ENCODE measurements around the gene VCAN.

VCAN gene

DNA sequence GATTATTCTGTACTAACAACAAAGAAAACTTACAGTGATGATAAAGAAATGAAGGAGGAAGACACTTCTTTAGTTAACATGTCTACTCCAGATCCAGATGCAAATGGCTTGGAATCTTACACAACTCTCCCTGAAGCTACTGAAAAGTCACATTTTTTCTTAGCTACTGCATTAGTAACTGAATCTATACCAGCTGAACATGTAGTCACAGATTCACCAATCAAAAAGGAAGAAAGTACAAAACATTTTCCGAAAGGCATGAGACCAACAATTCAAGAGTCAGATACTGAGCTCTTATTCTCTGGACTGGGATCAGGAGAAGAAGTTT lies 67.9 kb downstream of the VCAN start:
- Histone ChIP-seq H3K27ac (ENCODE audit: extremely low read depth, low read depth, low read length) (no peak overlapping the region), H3K36me3 (ENCODE audit: control insufficient read depth in 2 of 2, insufficient read depth in 1 of 2, low read length in 2 of 2) (peaks cover 0 to 14% of the 10 kb centered on the region in 2 experiments; a peak in 2 of 3 replicates), H3K4me3 (ENCODE audit: low read depth, low read length) (no peak overlapping the region), H3K9me3 (ENCODE audit: control insufficient read depth, insufficient read depth, low read depth, low read length) (no peaks in the 10 kb centered on the region), H3K4me1 (ENCODE audit: control insufficient read depth, insufficient read depth, low read length) (no peaks in the 10 kb centered on the region)
- TF ChIP-seq ZNF133 (tag by site-specific recombination; IDR thresholded peaks at IDR 0.05) (no peak), ZBTB7A (tag by site-specific recombination; IDR thresholded peaks at IDR 0.05; ENCODE audit: low read depth) (no peak), ZNF530 (tag by site-specific recombination; IDR thresholded peaks at IDR 0.05; ENCODE audit: low read depth) (no peak), ZNF548 (tag by site-specific recombination; IDR thresholded peaks at IDR 0.05) (no peak), ZNF658 (tag by site-specific recombination; IDR thresholded peaks at IDR 0.05) (no peak), GLI2 (tag by site-specific recombination; IDR thresholded peaks at IDR 0.05; ENCODE audit: borderline replicate concordance, low read depth) (no peak), GLIS1 (tag by site-specific recombination; IDR thresholded peaks at IDR 0.05) (no peak), HOXA7 (CRISPR knock-in tag; IDR thresholded peaks at IDR 0.05; ENCODE audit: borderline replicate concordance) (no peak), ZNF121 (tag by site-specific recombination; IDR thresholded peaks at IDR 0.05) (no peak)
- TF ChIP-seq, protein P1, sequence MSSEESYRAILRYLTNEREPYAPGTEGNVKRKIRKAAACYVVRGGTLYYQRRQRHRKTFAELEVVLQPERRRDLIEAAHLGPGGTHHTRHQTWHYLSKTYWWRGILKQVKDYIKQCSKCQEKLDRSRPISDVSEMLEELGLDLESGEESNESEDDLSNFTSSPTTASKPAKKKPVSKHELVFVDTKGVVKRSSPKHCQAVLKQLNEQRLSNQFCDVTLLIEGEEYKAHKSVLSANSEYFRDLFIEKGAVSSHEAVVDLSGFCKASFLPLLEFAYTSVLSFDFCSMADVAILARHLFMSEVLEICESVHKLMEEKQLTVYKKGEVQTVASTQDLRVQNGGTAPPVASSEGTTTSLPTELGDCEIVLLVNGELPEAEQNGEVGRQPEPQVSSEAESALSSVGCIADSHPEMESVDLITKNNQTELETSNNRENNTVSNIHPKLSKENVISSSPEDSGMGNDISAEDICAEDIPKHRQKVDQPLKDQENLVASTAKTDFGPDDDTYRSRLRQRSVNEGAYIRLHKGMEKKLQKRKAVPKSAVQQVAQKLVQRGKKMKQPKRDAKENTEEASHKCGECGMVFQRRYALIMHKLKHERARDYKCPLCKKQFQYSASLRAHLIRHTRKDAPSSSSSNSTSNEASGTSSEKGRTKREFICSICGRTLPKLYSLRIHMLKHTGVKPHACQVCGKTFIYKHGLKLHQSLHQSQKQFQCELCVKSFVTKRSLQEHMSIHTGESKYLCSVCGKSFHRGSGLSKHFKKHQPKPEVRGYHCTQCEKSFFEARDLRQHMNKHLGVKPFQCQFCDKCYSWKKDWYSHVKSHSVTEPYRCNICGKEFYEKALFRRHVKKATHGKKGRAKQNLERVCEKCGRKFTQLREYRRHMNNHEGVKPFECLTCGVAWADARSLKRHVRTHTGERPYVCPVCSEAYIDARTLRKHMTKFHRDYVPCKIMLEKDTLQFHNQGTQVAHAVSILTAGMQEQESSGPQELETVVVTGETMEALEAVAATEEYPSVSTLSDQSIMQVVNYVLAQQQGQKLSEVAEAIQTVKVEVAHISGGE (tag by site-specific recombination; conservative IDR thresholded peaks at IDR 0.05; ENCODE audit: low read depth) = no peak
- TF ChIP-seq, protein P2, sequence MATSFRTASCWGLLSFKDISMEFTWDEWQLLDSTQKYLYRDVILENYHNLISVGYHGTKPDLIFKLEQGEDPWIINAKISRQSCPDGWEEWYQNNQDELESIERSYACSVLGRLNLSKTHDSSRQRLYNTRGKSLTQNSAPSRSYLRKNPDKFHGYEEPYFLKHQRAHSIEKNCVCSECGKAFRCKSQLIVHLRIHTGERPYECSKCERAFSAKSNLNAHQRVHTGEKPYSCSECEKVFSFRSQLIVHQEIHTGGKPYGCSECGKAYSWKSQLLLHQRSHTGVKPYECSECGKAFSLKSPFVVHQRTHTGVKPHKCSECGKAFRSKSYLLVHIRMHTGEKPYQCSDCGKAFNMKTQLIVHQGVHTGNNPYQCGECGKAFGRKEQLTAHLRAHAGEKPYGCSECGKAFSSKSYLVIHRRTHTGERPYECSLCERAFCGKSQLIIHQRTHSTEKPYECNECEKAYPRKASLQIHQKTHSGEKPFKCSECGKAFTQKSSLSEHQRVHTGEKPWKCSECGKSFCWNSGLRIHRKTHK (tag by site-specific recombination; IDR thresholded peaks at IDR 0.05) = no peak
- TF ChIP-seq, protein P3, sequence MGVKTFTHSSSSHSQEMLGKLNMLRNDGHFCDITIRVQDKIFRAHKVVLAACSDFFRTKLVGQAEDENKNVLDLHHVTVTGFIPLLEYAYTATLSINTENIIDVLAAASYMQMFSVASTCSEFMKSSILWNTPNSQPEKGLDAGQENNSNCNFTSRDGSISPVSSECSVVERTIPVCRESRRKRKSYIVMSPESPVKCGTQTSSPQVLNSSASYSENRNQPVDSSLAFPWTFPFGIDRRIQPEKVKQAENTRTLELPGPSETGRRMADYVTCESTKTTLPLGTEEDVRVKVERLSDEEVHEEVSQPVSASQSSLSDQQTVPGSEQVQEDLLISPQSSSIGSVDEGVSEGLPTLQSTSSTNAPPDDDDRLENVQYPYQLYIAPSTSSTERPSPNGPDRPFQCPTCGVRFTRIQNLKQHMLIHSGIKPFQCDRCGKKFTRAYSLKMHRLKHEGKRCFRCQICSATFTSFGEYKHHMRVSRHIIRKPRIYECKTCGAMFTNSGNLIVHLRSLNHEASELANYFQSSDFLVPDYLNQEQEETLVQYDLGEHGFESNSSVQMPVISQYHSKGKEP (tag by site-specific recombination; IDR thresholded peaks at IDR 0.05) = no peak
- TF ChIP-seq, protein P4, sequence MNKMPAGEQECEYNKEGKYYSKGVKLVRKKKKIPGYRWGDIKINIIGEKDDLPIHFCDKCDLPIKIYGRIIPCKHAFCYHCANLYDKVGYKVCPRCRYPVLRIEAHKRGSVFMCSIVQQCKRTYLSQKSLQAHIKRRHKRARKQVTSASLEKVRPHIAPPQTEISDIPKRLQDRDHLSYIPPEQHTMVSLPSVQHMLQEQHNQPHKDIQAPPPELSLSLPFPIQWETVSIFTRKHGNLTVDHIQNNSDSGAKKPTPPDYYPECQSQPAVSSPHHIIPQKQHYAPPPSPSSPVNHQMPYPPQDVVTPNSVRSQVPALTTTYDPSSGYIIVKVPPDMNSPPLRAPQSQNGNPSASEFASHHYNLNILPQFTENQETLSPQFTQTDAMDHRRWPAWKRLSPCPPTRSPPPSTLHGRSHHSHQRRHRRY (tag by site-specific recombination; IDR thresholded peaks at IDR 0.05) = no peak
- TF ChIP-seq, protein P5, sequence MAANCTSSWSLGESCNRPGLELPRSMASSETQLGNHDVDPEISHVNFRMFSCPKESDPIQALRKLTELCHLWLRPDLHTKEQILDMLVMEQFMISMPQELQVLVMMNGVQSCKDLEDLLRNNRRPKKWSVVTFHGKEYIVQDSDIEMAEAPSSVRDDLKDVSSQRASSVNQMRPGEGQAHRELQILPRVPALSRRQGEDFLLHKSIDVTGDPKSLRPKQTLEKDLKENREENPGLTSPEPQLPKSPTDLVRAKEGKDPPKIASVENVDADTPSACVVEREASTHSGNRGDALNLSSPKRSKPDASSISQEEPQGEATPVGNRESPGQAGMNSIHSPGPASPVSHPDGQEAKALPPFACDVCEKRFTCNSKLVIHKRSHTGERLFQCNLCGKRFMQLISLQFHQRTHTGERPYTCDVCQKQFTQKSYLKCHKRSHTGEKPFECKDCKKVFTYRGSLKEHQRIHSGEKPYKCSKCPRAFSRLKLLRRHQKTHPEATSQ (tag by site-specific recombination; IDR thresholded peaks at IDR 0.05) = no peak
- TF ChIP-seq, protein P6, sequence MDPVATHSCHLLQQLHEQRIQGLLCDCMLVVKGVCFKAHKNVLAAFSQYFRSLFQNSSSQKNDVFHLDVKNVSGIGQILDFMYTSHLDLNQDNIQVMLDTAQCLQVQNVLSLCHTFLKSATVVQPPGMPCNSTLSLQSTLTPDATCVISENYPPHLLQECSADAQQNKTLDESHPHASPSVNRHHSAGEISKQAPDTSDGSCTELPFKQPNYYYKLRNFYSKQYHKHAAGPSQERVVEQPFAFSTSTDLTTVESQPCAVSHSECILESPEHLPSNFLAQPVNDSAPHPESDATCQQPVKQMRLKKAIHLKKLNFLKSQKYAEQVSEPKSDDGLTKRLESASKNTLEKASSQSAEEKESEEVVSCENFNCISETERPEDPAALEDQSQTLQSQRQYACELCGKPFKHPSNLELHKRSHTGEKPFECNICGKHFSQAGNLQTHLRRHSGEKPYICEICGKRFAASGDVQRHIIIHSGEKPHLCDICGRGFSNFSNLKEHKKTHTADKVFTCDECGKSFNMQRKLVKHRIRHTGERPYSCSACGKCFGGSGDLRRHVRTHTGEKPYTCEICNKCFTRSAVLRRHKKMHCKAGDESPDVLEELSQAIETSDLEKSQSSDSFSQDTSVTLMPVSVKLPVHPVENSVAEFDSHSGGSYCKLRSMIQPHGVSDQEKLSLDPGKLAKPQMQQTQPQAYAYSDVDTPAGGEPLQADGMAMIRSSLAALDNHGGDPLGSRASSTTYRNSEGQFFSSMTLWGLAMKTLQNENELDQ (tag by site-specific recombination; IDR thresholded peaks at IDR 0.05; ENCODE audit: low read depth) = no peak
- ChIA-PET POLR2A (no interaction called here), CTCF (no interaction called here)

Data from HEK293 (cell line).